Measurements from ENCODE around the gene KCNJ9. TPM values are rescaled to one million over a fixed set of nuclear protein-coding genes. Genes with fewer than 3 reads are reported as not detected.

KCNJ9 gene
- total RNA-seq, 1 experiment from 2014 or later, result 0.09 TPM

DNA sequence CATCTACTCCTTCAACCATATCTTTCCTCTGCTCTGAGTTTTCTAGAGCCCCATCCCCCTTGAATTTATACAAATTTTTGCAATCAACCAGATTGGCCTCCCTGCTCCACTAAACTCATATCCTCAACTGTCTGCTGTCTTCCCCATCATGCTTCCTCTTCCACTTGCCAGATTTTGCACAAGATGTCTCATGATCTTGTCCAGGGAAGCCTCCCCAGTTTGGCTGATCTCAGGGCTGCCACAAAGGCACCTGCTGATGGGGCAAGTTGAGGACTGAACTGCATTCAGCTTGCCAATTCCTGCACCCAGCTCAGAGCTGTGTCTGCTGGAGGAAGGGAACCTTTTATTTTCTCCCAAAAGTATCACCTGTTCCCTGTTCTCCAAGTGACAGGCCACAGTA lies 3.9 kb upstream of the KCNJ9 start:
- TF ChIP-seq, protein P1, sequence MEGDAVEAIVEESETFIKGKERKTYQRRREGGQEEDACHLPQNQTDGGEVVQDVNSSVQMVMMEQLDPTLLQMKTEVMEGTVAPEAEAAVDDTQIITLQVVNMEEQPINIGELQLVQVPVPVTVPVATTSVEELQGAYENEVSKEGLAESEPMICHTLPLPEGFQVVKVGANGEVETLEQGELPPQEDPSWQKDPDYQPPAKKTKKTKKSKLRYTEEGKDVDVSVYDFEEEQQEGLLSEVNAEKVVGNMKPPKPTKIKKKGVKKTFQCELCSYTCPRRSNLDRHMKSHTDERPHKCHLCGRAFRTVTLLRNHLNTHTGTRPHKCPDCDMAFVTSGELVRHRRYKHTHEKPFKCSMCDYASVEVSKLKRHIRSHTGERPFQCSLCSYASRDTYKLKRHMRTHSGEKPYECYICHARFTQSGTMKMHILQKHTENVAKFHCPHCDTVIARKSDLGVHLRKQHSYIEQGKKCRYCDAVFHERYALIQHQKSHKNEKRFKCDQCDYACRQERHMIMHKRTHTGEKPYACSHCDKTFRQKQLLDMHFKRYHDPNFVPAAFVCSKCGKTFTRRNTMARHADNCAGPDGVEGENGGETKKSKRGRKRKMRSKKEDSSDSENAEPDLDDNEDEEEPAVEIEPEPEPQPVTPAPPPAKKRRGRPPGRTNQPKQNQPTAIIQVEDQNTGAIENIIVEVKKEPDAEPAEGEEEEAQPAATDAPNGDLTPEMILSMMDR (conservative IDR thresholded peaks at IDR 0.05), result no peak
- Histone ChIP-seq H3K4ac (ENCODE audit: low read depth, low read length) (no peak overlapping the region), H4K8ac (replicated peaks; ENCODE audit: insufficient read length, low read depth, low read length) (no peak overlapping the region), H3K4me2 (ENCODE audit: insufficient read depth, insufficient read length, low read length) (no peak overlapping the region), H3K23ac (ENCODE audit: insufficient read length, low read depth, low read length) (no peak overlapping the region), H2AK5ac (ENCODE audit: insufficient read length, low read length) (no peak overlapping the region), H3T11ph (ENCODE audit: low read length) (no peak overlapping the region), H2BK15ac (ENCODE audit: low read depth, low read length) (no peak overlapping the region), H3K79me1 (ENCODE audit: insufficient read depth, low read depth, low read length, poor library complexity, severe bottlenecking) (no peaks in the 10 kb centered on the region), H3K27ac (ENCODE audit: insufficient read length, low read depth, low read length) (no peak overlapping the region), H3K9me3 (ENCODE audit: control insufficient read depth, low read depth, low read length) (no peaks in the 10 kb centered on the region), H3K9ac (ENCODE audit: extremely low read depth, insufficient read length, low read length) (no peak overlapping the region), H2BK5ac (ENCODE audit: insufficient read length, low read length) (no peak overlapping the region), H3K56ac (ENCODE audit: insufficient read length, low read depth, low read length) (no peak overlapping the region), H3K14ac (ENCODE audit: insufficient read depth, low read length) (no peak overlapping the region), H3K27me3 (ENCODE audit: insufficient read depth, low read length) (peaks cover 4% of the 10 kb centered on the region; the same call in 1 of the 2 replicates), H3K4me1 (ENCODE audit: insufficient read depth, low read length) (0 out of 2 replicates have a peak, but pooled peaks cover 2% of the 10 kb centered on the region), H4K5ac (ENCODE audit: insufficient read length, low read depth, low read length) (no peak overlapping the region), H4K91ac (ENCODE audit: insufficient read length, low read depth, low read length) (no peak overlapping the region), H2BK20ac (ENCODE audit: low read depth, low read length, poor library complexity, severe bottlenecking) (no peak overlapping the region), H3K23me2 (ENCODE audit: insufficient read length, low read depth, low read length, poor library complexity, severe bottlenecking) (no peaks in the 10 kb centered on the region), H2BK12ac (ENCODE audit: insufficient read length, low read depth, low read length) (no peak overlapping the region), H2BK120ac (ENCODE audit: low read depth, low read length, poor library complexity, severe bottlenecking) (no peak overlapping the region), H3K18ac (ENCODE audit: insufficient read length, low read depth, low read length) (no peak overlapping the region), H2AFZ (ENCODE audit: low read length) (no peak overlapping the region), H3K79me2 (ENCODE audit: insufficient read depth, low read length) (no peaks in the 10 kb centered on the region), H4K20me1 (ENCODE audit: control insufficient read depth, insufficient read depth, insufficient read length) (no peaks in the 10 kb centered on the region)
- Mint-ChIP-seq H3K27ac (no peak overlapping the region), H3K36me3 (ENCODE audit: insufficient read depth in 1 of 3, low read depth in 3 of 3) (no peaks in the 10 kb centered on the region), H3K27me3 (ENCODE audit: low read depth) (peaks cover 85% of the 10 kb centered on the region), H3K4me1 (peaks cover 0 to 3% of the 10 kb centered on the region in 2 experiments; a peak in 1 of 4 replicates), H3K9me3 (no peaks in the 10 kb centered on the region), H3K4me3 (no peak overlapping the region)
- no peak for DNase-seq
